Measurements from ENCODE around the gene LRP1. TPM values are rescaled to one million over a fixed set of nuclear protein-coding genes. Genes with fewer than 3 reads are reported as not detected.

Gene LRP1
- total RNA-seq, 1 experiment from 2014 or later: 9.0 TPM

DNA sequence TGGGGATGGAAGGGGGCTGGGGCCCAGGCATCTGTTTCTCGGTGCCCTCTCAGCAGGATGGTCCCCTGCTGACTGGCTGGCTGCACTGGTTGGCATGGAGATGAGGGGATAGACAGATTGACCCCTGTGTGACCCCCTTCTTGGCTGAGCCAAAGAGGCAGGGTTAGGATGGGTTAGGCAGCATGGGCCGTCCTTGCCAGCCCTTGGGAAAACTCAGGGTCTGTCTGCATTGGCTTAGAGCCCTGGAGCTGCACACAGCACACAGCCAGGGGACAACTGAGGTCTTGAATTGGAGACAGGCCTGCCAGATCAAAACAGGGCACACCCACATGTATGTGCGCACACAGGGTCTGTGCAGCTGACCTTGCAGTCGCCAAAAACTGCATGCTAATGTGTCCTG, 30.4 kb downstream of the LRP1 start:
- H3K27ac ChIP-seq (ENCODE audit: low read length): no peak overlapping the region
- no peak overlapping the region for H3K4me3 ChIP-seq (ENCODE audit: low read depth in 2 of 2, low read length in 2 of 2)
- no peaks in the 10 kb centered on the region for H3K27me3 ChIP-seq (ENCODE audit: control insufficient read depth, insufficient read depth, low read length)
- ChIA-PET CTCF (no interaction called here), POLR2A (no interaction called here)
- ATAC-seq (no peak), DNase-seq (ENCODE audit: low read depth, low spot score) (no peak)
- intact Hi-C loops (cut with micrococcal nuclease; ENCODE audit: unreplicated experiment) (no loop called here), in situ Hi-C loops (cut with HindIII; ENCODE audit: low pct_unique_long_range_greater_than_20kb, low sequenced_read_pairs) (no loop called here)
- H3K9me3 ChIP-seq (ENCODE audit: control insufficient read depth, insufficient read depth, low read depth, low read length): no peaks in the 10 kb centered on the region
- TF ChIP-seq, protein P1, sequence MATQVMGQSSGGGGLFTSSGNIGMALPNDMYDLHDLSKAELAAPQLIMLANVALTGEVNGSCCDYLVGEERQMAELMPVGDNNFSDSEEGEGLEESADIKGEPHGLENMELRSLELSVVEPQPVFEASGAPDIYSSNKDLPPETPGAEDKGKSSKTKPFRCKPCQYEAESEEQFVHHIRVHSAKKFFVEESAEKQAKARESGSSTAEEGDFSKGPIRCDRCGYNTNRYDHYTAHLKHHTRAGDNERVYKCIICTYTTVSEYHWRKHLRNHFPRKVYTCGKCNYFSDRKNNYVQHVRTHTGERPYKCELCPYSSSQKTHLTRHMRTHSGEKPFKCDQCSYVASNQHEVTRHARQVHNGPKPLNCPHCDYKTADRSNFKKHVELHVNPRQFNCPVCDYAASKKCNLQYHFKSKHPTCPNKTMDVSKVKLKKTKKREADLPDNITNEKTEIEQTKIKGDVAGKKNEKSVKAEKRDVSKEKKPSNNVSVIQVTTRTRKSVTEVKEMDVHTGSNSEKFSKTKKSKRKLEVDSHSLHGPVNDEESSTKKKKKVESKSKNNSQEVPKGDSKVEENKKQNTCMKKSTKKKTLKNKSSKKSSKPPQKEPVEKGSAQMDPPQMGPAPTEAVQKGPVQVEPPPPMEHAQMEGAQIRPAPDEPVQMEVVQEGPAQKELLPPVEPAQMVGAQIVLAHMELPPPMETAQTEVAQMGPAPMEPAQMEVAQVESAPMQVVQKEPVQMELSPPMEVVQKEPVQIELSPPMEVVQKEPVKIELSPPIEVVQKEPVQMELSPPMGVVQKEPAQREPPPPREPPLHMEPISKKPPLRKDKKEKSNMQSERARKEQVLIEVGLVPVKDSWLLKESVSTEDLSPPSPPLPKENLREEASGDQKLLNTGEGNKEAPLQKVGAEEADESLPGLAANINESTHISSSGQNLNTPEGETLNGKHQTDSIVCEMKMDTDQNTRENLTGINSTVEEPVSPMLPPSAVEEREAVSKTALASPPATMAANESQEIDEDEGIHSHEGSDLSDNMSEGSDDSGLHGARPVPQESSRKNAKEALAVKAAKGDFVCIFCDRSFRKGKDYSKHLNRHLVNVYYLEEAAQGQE (IDR thresholded peaks at IDR 0.05; ENCODE audit: insufficient read depth in 1 of 2, low read depth in 2 of 2, low read length in 1 of 2): no peak
- TF ChIP-seq POLR2AphosphoS5 (IDR thresholded peaks at IDR 0.05; ENCODE audit: low read depth, low read length) (no peak), SIN3A (IDR thresholded peaks at IDR 0.05; ENCODE audit: borderline replicate concordance, insufficient read depth, low read depth, low read length) (no peak), TCF7L2 (IDR thresholded peaks at IDR 0.05; ENCODE audit: low read depth, low read length) (no peak)
- TF ChIP-seq, protein P2, sequence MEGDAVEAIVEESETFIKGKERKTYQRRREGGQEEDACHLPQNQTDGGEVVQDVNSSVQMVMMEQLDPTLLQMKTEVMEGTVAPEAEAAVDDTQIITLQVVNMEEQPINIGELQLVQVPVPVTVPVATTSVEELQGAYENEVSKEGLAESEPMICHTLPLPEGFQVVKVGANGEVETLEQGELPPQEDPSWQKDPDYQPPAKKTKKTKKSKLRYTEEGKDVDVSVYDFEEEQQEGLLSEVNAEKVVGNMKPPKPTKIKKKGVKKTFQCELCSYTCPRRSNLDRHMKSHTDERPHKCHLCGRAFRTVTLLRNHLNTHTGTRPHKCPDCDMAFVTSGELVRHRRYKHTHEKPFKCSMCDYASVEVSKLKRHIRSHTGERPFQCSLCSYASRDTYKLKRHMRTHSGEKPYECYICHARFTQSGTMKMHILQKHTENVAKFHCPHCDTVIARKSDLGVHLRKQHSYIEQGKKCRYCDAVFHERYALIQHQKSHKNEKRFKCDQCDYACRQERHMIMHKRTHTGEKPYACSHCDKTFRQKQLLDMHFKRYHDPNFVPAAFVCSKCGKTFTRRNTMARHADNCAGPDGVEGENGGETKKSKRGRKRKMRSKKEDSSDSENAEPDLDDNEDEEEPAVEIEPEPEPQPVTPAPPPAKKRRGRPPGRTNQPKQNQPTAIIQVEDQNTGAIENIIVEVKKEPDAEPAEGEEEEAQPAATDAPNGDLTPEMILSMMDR (IDR thresholded peaks at IDR 0.05): no peak
- H3K36me3 ChIP-seq (ENCODE audit: control insufficient read depth, insufficient read depth, low read length): no peaks in the 10 kb centered on the region
- no TSS peak for BruUV-seq (replicated peaks)
- no peaks in the 10 kb centered on the region for H3K4me1 ChIP-seq (ENCODE audit: control insufficient read depth, insufficient read depth, low read length)

DNA sequence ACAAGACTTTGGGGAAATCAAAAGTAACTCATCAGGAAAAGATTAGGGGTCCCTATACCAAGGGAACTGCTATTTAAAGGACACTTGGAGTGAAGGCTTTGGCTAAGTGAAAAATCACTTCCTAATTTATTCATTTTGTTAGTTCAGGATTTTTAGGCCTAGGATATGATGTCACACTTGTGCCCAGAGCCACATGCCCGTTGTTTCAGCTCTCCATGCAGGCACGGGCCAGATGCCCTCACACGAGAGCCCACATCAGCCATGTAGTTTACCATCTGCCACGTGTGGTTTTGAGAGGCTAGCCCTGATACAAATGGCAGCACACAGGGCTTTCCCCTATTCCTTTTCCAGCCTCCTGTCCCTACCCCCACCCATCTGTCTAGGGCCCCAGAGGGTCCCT, 31.0 kb downstream of the LRP1 start:
- intact Hi-C loops (cut with micrococcal nuclease; ENCODE audit: unreplicated experiment): no loop called here
- no peak for DNase-seq (ENCODE audit: low read depth, low spot score)
- Histone ChIP-seq H3K4me1 (ENCODE audit: control insufficient read depth, insufficient read depth, low read length) (no peaks in the 10 kb centered on the region), H3K36me3 (ENCODE audit: control insufficient read depth, insufficient read depth, low read length) (no peaks in the 10 kb centered on the region), H3K4me3 (ENCODE audit: low read depth in 2 of 2, low read length in 2 of 2) (no peak overlapping the region), H3K27ac (ENCODE audit: low read length) (no peak overlapping the region), H3K27me3 (ENCODE audit: control insufficient read depth, insufficient read depth, low read length) (no peaks in the 10 kb centered on the region), H3K9me3 (ENCODE audit: control insufficient read depth, insufficient read depth, low read depth, low read length) (no peaks in the 10 kb centered on the region)
- in situ Hi-C loops (cut with HindIII; ENCODE audit: low pct_unique_long_range_greater_than_20kb, low sequenced_read_pairs): no loop called here
- BruUV-seq (replicated peaks): no TSS peak
- POLR2A ChIA-PET: no interaction called here
- CTCF ChIA-PET: no interaction called here
- ATAC-seq: no peak
- TF ChIP-seq POLR2AphosphoS5 (IDR thresholded peaks at IDR 0.05; ENCODE audit: low read depth, low read length) (no peak), SIN3A (IDR thresholded peaks at IDR 0.05; ENCODE audit: borderline replicate concordance, insufficient read depth, low read depth, low read length) (no peak), TCF7L2 (IDR thresholded peaks at IDR 0.05; ENCODE audit: low read depth, low read length) (no peak)
- TF ChIP-seq, protein P2 (IDR thresholded peaks at IDR 0.05): no peak
- TF ChIP-seq, protein P1 (IDR thresholded peaks at IDR 0.05; ENCODE audit: insufficient read depth in 1 of 2, low read depth in 2 of 2, low read length in 1 of 2): no peak
